ENCODE results near the gene CDKAL1.
A peak's percentile ranks its signal among the peaks of the same experiment; 100 is the strongest.

The CDKAL1 gene

GRCh38 chr6:20840675-20841074 is 306.4 kb downstream of the CDKAL1 start:
- no peak overlapping the region for H3K23ac ChIP-seq (ENCODE audit: low read length in 2 of 2)
- H4K8ac ChIP-seq (ENCODE audit: low read length) = no peak overlapping the region
- WGBS = 100% methylated on average over 2 of the region's 2 CpGs
- no peak overlapping the region for H2BK12ac ChIP-seq (ENCODE audit: low read length in 2 of 2)
- DNase-seq = peak; percentile 29
- H3K18ac ChIP-seq (ENCODE audit: low read depth in 1 of 2, low read length in 2 of 2) = no peak overlapping the region
- H2BK120ac ChIP-seq (ENCODE audit: low read depth, low read length) = no peak overlapping the region
- H3K9me3 ChIP-seq (ENCODE audit: control insufficient read depth, low read length) = no peaks in the 10 kb centered on the region
- H3K14ac ChIP-seq (ENCODE audit: low read length in 2 of 2) = no peak overlapping the region
- H2AK5ac ChIP-seq (ENCODE audit: low read length, severe bottlenecking) = no peak overlapping the region
- no peak overlapping the region for H3K4me2 ChIP-seq (ENCODE audit: low read length, poor library complexity, severe bottlenecking)
- no peaks in the 10 kb centered on the region for H3K4me1 ChIP-seq (ENCODE audit: control insufficient read depth, insufficient read depth, low read depth, low read length)
- no peak overlapping the region for H3K4me3 ChIP-seq (ENCODE audit: insufficient read depth in 1 of 2, low read depth in 1 of 2, low read length in 2 of 2)
- H2BK5ac ChIP-seq (ENCODE audit: low read depth, low read length, poor library complexity, severe bottlenecking) = no peak overlapping the region
- H3K79me1 ChIP-seq (replicated peaks; ENCODE audit: low read length, poor library complexity, severe bottlenecking) = no peaks in the 10 kb centered on the region
- no peaks in the 10 kb centered on the region for H3K36me3 ChIP-seq (ENCODE audit: control insufficient read depth in 1 of 2, insufficient read depth in 2 of 2, low read depth in 1 of 2, low read length in 2 of 2)
- H4K91ac ChIP-seq (ENCODE audit: low read length) = no peak overlapping the region
- no peaks in the 10 kb centered on the region for H3K27me3 ChIP-seq (ENCODE audit: control insufficient read depth in 1 of 2, insufficient read depth in 1 of 2, low read length in 2 of 2)
- H3K9ac ChIP-seq (ENCODE audit: low read length) = no peak overlapping the region
- no peak overlapping the region for H3K4ac ChIP-seq (ENCODE audit: low read depth in 1 of 2, low read length in 2 of 2)
- no peak overlapping the region for H3K27ac ChIP-seq (ENCODE audit: low read length, poor library complexity, severe bottlenecking)
- H2AFZ ChIP-seq (ENCODE audit: low read depth, low read length) = no peak overlapping the region
- H2BK15ac ChIP-seq (ENCODE audit: low read depth, poor library complexity, severe bottlenecking) = no peak overlapping the region

GRCh38 chr6:20841806-20842205 is 307.5 kb downstream of the CDKAL1 start:
- Histone ChIP-seq H3K27ac (ENCODE audit: low read length, poor library complexity, severe bottlenecking) (no peak overlapping the region), H3K18ac (ENCODE audit: low read depth in 1 of 2, low read length in 2 of 2) (no peak overlapping the region), H2AFZ (ENCODE audit: low read depth, low read length) (no peak overlapping the region), H3K23ac (ENCODE audit: low read length in 2 of 2) (no peak overlapping the region), H3K14ac (ENCODE audit: low read length in 2 of 2) (no peak overlapping the region), H3K9ac (ENCODE audit: low read length) (no peak overlapping the region), H3K36me3 (ENCODE audit: control insufficient read depth in 1 of 2, insufficient read depth in 2 of 2, low read depth in 1 of 2, low read length in 2 of 2) (no peaks in the 10 kb centered on the region), H3K4me1 (ENCODE audit: control insufficient read depth, insufficient read depth, low read depth, low read length) (no peaks in the 10 kb centered on the region), H3K27me3 (ENCODE audit: control insufficient read depth in 1 of 2, insufficient read depth in 1 of 2, low read length in 2 of 2) (no peaks in the 10 kb centered on the region), H3K79me1 (replicated peaks; ENCODE audit: low read length, poor library complexity, severe bottlenecking) (no peaks in the 10 kb centered on the region), H3K9me3 (ENCODE audit: control insufficient read depth, low read length) (no peaks in the 10 kb centered on the region), H2AK5ac (ENCODE audit: low read length, severe bottlenecking) (no peak overlapping the region), H3K4me3 (ENCODE audit: insufficient read depth in 1 of 2, low read depth in 1 of 2, low read length in 2 of 2) (no peak overlapping the region), H4K8ac (ENCODE audit: low read length) (no peak overlapping the region), H4K91ac (ENCODE audit: low read length) (no peak overlapping the region), H2BK15ac (ENCODE audit: low read depth, poor library complexity, severe bottlenecking) (no peak overlapping the region), H2BK5ac (ENCODE audit: low read depth, low read length, poor library complexity, severe bottlenecking) (no peak overlapping the region), H3K4ac (ENCODE audit: low read depth in 1 of 2, low read length in 2 of 2) (no peak overlapping the region), H2BK120ac (ENCODE audit: low read depth, low read length) (no peak overlapping the region), H2BK12ac (ENCODE audit: low read length in 2 of 2) (no peak overlapping the region), H3K4me2 (ENCODE audit: low read length, poor library complexity, severe bottlenecking) (no peak overlapping the region)
- DNase-seq = no peak

- no peak overlapping the region for H2BK15ac ChIP-seq (ENCODE audit: low read depth, poor library complexity, severe bottlenecking)
- no peak overlapping the region for H3K18ac ChIP-seq (ENCODE audit: low read depth in 1 of 2, low read length in 2 of 2)
- H3K79me1 ChIP-seq (replicated peaks; ENCODE audit: low read length, poor library complexity, severe bottlenecking) = no peaks in the 10 kb centered on the region
- H3K4ac ChIP-seq (ENCODE audit: low read depth in 1 of 2, low read length in 2 of 2) = no peak overlapping the region
- no peak overlapping the region for H3K14ac ChIP-seq (ENCODE audit: low read length in 2 of 2)
- no peak overlapping the region for H4K8ac ChIP-seq (ENCODE audit: low read length)
- no peak overlapping the region for H3K4me2 ChIP-seq (ENCODE audit: low read length, poor library complexity, severe bottlenecking)
- no peak overlapping the region for H2AFZ ChIP-seq (ENCODE audit: low read depth, low read length)
- DNase-seq = no peak
- no peak overlapping the region for H3K23ac ChIP-seq (ENCODE audit: low read length in 2 of 2)
- H3K27ac ChIP-seq (ENCODE audit: low read length, poor library complexity, severe bottlenecking) = no peak overlapping the region
- H3K9me3 ChIP-seq (ENCODE audit: control insufficient read depth, low read length) = no peaks in the 10 kb centered on the region
- no peak overlapping the region for H3K4me3 ChIP-seq (ENCODE audit: insufficient read depth in 1 of 2, low read depth in 1 of 2, low read length in 2 of 2)
- no peak overlapping the region for H2BK12ac ChIP-seq (ENCODE audit: low read length in 2 of 2)
- H3K9ac ChIP-seq (ENCODE audit: low read length) = no peak overlapping the region
- H3K4me1 ChIP-seq (ENCODE audit: control insufficient read depth, insufficient read depth, low read depth, low read length) = no peaks in the 10 kb centered on the region
- H3K36me3 ChIP-seq (ENCODE audit: control insufficient read depth in 1 of 2, insufficient read depth in 2 of 2, low read depth in 1 of 2, low read length in 2 of 2) = no peaks in the 10 kb centered on the region
- no peak overlapping the region for H2AK5ac ChIP-seq (ENCODE audit: low read length, severe bottlenecking)
- H2BK5ac ChIP-seq (ENCODE audit: low read depth, low read length, poor library complexity, severe bottlenecking) = no peak overlapping the region
- no peak overlapping the region for H2BK120ac ChIP-seq (ENCODE audit: low read depth, low read length)
- H4K91ac ChIP-seq (ENCODE audit: low read length) = no peak overlapping the region
- no peaks in the 10 kb centered on the region for H3K27me3 ChIP-seq (ENCODE audit: control insufficient read depth in 1 of 2, insufficient read depth in 1 of 2, low read length in 2 of 2)
Observed at GRCh38 chr6:20845592-20845991, 311.3 kb downstream of the CDKAL1 start.

- H2AFZ ChIP-seq (ENCODE audit: low read depth, low read length) = no peak overlapping the region
- no peaks in the 10 kb centered on the region for H3K36me3 ChIP-seq (ENCODE audit: control insufficient read depth in 1 of 2, insufficient read depth in 2 of 2, low read depth in 1 of 2, low read length in 2 of 2)
- no peak overlapping the region for H3K23ac ChIP-seq (ENCODE audit: low read length in 2 of 2)
- no peak overlapping the region for H3K27ac ChIP-seq (ENCODE audit: low read length, poor library complexity, severe bottlenecking)
- no peak overlapping the region for H3K4me2 ChIP-seq (ENCODE audit: low read length, poor library complexity, severe bottlenecking)
- no peak overlapping the region for H3K9ac ChIP-seq (ENCODE audit: low read length)
- no peaks in the 10 kb centered on the region for H3K79me1 ChIP-seq (replicated peaks; ENCODE audit: low read length, poor library complexity, severe bottlenecking)
- H2BK120ac ChIP-seq (ENCODE audit: low read depth, low read length) = no peak overlapping the region
- no peak overlapping the region for H4K91ac ChIP-seq (ENCODE audit: low read length)
- H4K8ac ChIP-seq (ENCODE audit: low read length) = no peak overlapping the region
- no peak overlapping the region for H2BK5ac ChIP-seq (ENCODE audit: low read depth, low read length, poor library complexity, severe bottlenecking)
- H2BK12ac ChIP-seq (ENCODE audit: low read length in 2 of 2) = no peak overlapping the region
- no peak overlapping the region for H2BK15ac ChIP-seq (ENCODE audit: low read depth, poor library complexity, severe bottlenecking)
- H3K4me1 ChIP-seq (ENCODE audit: control insufficient read depth, insufficient read depth, low read depth, low read length) = no peaks in the 10 kb centered on the region
- no CpG with 5 or more reads among the region's 1 CpG for WGBS
- no peak overlapping the region for H3K4ac ChIP-seq (ENCODE audit: low read depth in 1 of 2, low read length in 2 of 2)
- no peaks in the 10 kb centered on the region for H3K9me3 ChIP-seq (ENCODE audit: control insufficient read depth, low read length)
- H3K18ac ChIP-seq (ENCODE audit: low read depth in 1 of 2, low read length in 2 of 2) = no peak overlapping the region
- peak; percentile 57 for DNase-seq
- no peak overlapping the region for H3K14ac ChIP-seq (ENCODE audit: low read length in 2 of 2)
- H3K4me3 ChIP-seq (ENCODE audit: insufficient read depth in 1 of 2, low read depth in 1 of 2, low read length in 2 of 2) = no peak overlapping the region
- H2AK5ac ChIP-seq (ENCODE audit: low read length, severe bottlenecking) = no peak overlapping the region
- H3K27me3 ChIP-seq (ENCODE audit: control insufficient read depth in 1 of 2, insufficient read depth in 1 of 2, low read length in 2 of 2) = no peaks in the 10 kb centered on the region
Observed at GRCh38 chr6:20846602-20847028, 312.4 kb downstream of the CDKAL1 start.

Data from mesenchymal stem cell (in vitro differentiated cells and primary cell).